K562 (cell line): ENCODE measurements around the gene B4GALT1. TPM values are rescaled to one million over a fixed set of nuclear protein-coding genes. Genes with fewer than 3 reads are reported as not detected.

Experiments used
- ATAC-seq: fragments of 200-7000 bp; cut with Tn5 transposase; 3 replicates; pipeline ENCODE4 v1.9.1; 2020; ENCODE audit warnings: moderate library complexity
- BruUV-seq: library from RNA; stranded (reverse); fragments of 400-500 nt; replicated peaks from 2 replicates; lab custom pipeline; 2021; lab: Mats Ljungman, UMichigan
- CTCF ChIA-PET: fragments of 300-600 bp; formaldehyde crosslinking; extraction: SDS; loops from one replicate; lab custom pipeline; 2021; ENCODE audit warnings: low intra/inter-chr PET ratio; lab: Yijun Ruan, JAX
- POLR2A ChIA-PET: fragments of 300-600, 350-650 bp; sonication (Branson Sonifier 250); formaldehyde crosslinking; extraction: SDS; loops from one replicate; lab custom pipeline; 2021; ENCODE audit warnings: antibody characterized with exemption, inconsistent platforms; lab: Yijun Ruan, JAX
- DNase-seq, 4 experiments: peaks; one replicate each; pipeline versions ENCODE4 v3.0.0 to v3.0.0-alpha.2; 2011 to 2018; ENCODE audit warnings: low spot score in 3 of 4, mixed read lengths in 3 of 4; ENCODE audit errors: extremely low read depth in 1 of 4
- FAIRE-seq: peaks from 2 replicates; lab custom pipeline; 2011; peaks lifted over from hg19 to GRCh38; lab: Jason Lieb, UNC
- H2AFZ ChIP-seq: 2 replicates; pipeline ENCODE4 v1.6.0; 2011; ENCODE audit warnings: low read depth, low read length, control low read depth, inconsistent platforms
- H3K27ac ChIP-seq: fragments of 200-600 bp; 3 replicates; pipeline ENCODE4 v1.8.0; 2011; ENCODE audit warnings: low read depth, mild to moderate bottlenecking, control low read depth, inconsistent platforms, low read length, moderate library complexity, mixed read lengths; ENCODE audit errors: extremely low read depth
- H3K27me3 ChIP-seq, 2 experiments: fragments of 300-600 bp in 1 of 2; 2 replicates in 1 of 2; 3 replicates in 1 of 2; pipeline versions ENCODE4 v1.6.0 to v1.8.0; 2011; ENCODE audit warnings: inconsistent platforms in 2 of 2, low read length in 2 of 2, mild to moderate bottlenecking in 1 of 2, mixed read lengths in 1 of 2, moderate library complexity in 1 of 2; ENCODE audit not compliant: control insufficient read depth in 2 of 2, insufficient read depth in 2 of 2
- H3K36me3 ChIP-seq: fragments of 300-600 bp; 3 replicates; pipeline ENCODE4 v1.8.0; 2011; ENCODE audit warnings: mild to moderate bottlenecking, low read length, inconsistent platforms; ENCODE audit not compliant: control insufficient read depth, insufficient read depth
- H3K4me1 ChIP-seq, 2 experiments: fragments of 200-600 bp in 1 of 2; replicated peaks in 1 of 2; 2 replicates in 1 of 2; 3 replicates in 1 of 2; pipeline versions ENCODE4 v1.5.1 to v1.8.0; 2011; ENCODE audit warnings: inconsistent platforms in 2 of 2, low read length in 2 of 2, mild to moderate bottlenecking in 1 of 2, mixed read lengths in 1 of 2, moderate library complexity in 1 of 2; ENCODE audit not compliant: control insufficient read depth in 2 of 2, insufficient read depth in 2 of 2
- H3K4me2 ChIP-seq: 2 replicates; pipeline ENCODE4 v1.6.1; 2011; ENCODE audit warnings: low read length, control low read depth, inconsistent platforms, mixed read lengths; ENCODE audit not compliant: insufficient read depth
- H3K4me3 ChIP-seq: fragments of 200-600 bp; sonication (generic), shearing (Covaris generic); 2 replicates; pipeline ENCODE4 v1.5.1; 2016; ENCODE audit warnings: control low read depth, inconsistent platforms
- H3K79me2 ChIP-seq: fragments of 200-600 bp; 3 replicates; pipeline ENCODE4 v1.8.0; 2011; ENCODE audit warnings: low read length, inconsistent platforms; ENCODE audit not compliant: control insufficient read depth, insufficient read depth
- H3K9ac ChIP-seq, 2 experiments: 2 replicates each; pipeline versions ENCODE4 v1.6.0 to v1.6.1; 2011; ENCODE audit warnings: low read depth in 2 of 2, low read length in 2 of 2, control low read depth in 1 of 2, inconsistent platforms in 1 of 2, mild to moderate bottlenecking in 1 of 2, mixed read lengths in 1 of 2; ENCODE audit not compliant: insufficient read depth in 1 of 2
- H3K9me1 ChIP-seq: one replicate; pipeline ENCODE4 v1.6.0; 2011; ENCODE audit warnings: inconsistent platforms, mild to moderate bottlenecking, low read length, moderate library complexity; ENCODE audit not compliant: control insufficient read depth, insufficient read depth
- H3K9me3 ChIP-seq: replicated peaks from 2 replicates; pipeline ENCODE4 v1.5.1; 2011; ENCODE audit warnings: low read depth, low read length, inconsistent platforms; ENCODE audit not compliant: control insufficient read depth, insufficient read depth
- H4K20me1 ChIP-seq: replicated peaks from 2 replicates; pipeline ENCODE4 v1.6.1; 2011; ENCODE audit warnings: low read length, inconsistent platforms, mixed read lengths; ENCODE audit not compliant: control insufficient read depth, insufficient read depth
- BRD9 ChIP-seq: fragments of 450-650 bp; IDR thresholded peaks from 2 replicates; pipeline ENCODE4 v1.6.1; 2018; ENCODE audit warnings: low read depth; ENCODE audit not compliant: partially characterized antibody
- DDX20 ChIP-seq: fragments of 450-650 bp; IDR thresholded peaks from 2 replicates; pipeline ENCODE4 v1.6.1; 2016; ENCODE audit warnings: missing genetic modification characterization, low read depth, mild to moderate bottlenecking, missing compliant biosample characterization, moderate library complexity
- EWSR1 ChIP-seq: fragments of 450-650 bp; IDR thresholded peaks from 2 replicates; pipeline ENCODE4 v1.6.1; 2018; ENCODE audit warnings: borderline replicate concordance, mild to moderate bottlenecking, low read depth, moderate library complexity; ENCODE audit not compliant: partially characterized antibody
- FOXP1 ChIP-seq: sonication (generic); formaldehyde crosslinking; IDR thresholded peaks from 2 replicates; pipeline ENCODE4 v1.8.0; 2022; ENCODE audit warnings: mild to moderate bottlenecking, missing genetic modification reagents
- GTF2A2 ChIP-seq: IDR thresholded peaks from 2 replicates; pipeline ENCODE4 v1.6.1; 2016; ENCODE audit warnings: mild to moderate bottlenecking, missing genetic modification characterization, missing compliant biosample characterization
- KLF6 ChIP-seq: fragments of 250-450 bp; sonication (Bioruptor Pico); IDR thresholded peaks from 2 replicates; pipeline ENCODE4 v1.4.0; 2020; ENCODE audit warnings: mild to moderate bottlenecking, moderate library complexity, borderline replicate concordance
- SMAD2 ChIP-seq: fragments of 150-350 bp; IDR thresholded peaks from 2 replicates; pipeline ENCODE4 v1.6.1; 2014; ENCODE audit warnings: low read depth, mild to moderate bottlenecking, low read length
- TCF3 ChIP-seq: sonication (generic); formaldehyde crosslinking; IDR thresholded peaks from 2 replicates; pipeline ENCODE4 v1.4.0; 2020; ENCODE audit warnings: mild to moderate bottlenecking, missing genetic modification reagents
- TGIF2 ChIP-seq: sonication (generic); formaldehyde crosslinking; IDR thresholded peaks from 2 replicates; pipeline ENCODE4 v1.8.1; 2022; ENCODE audit warnings: mild to moderate bottlenecking, missing genetic modification reagents, moderate library complexity
- TRIM24 ChIP-seq, 2 experiments: fragments of 450-650 bp; IDR thresholded peaks; 2 replicates each; pipeline ENCODE4 v1.6.1; 2016
- TRIM28 ChIP-seq: fragments of 450-650 bp; IDR thresholded peaks from 2 replicates; pipeline ENCODE4 v1.6.1; 2017
- WHSC1 ChIP-seq: IDR thresholded peaks from one replicate; pipeline ENCODE4 v1.6.1; 2012; ENCODE audit warnings: low read length, control low read depth, inconsistent platforms
- ZBTB1 ChIP-seq: sonication (generic); formaldehyde crosslinking; IDR thresholded peaks from 2 replicates; pipeline ENCODE4 v1.8.1; 2023; ENCODE audit warnings: missing genetic modification reagents, low read depth, mild to moderate bottlenecking, borderline replicate concordance
- ZEB2 ChIP-seq: fragments of 450-650 bp; IDR thresholded peaks from 2 replicates; pipeline ENCODE4 v1.6.1; 2016
- ZNF512 ChIP-seq: IDR thresholded peaks from 2 replicates; pipeline ENCODE4 v1.6.1; 2016; ENCODE audit warnings: missing genetic modification characterization, missing compliant biosample characterization
- ZNF584 ChIP-seq: fragments of 200-800 bp; sonication (Bioruptor generic); IDR thresholded peaks from 2 replicates; pipeline ENCODE4 v1.6.1; 2016; ENCODE audit warnings: low read depth, mild to moderate bottlenecking, missing genetic modification characterization, missing compliant biosample characterization
- WGBS: fragments of 100-300 bp; shearing (Covaris generic); methylation state at CpG from one replicate; pipeline ENCODE4 v1.1.6; 2016; ENCODE audit warnings: low coverage, mixed read lengths; ENCODE audit not compliant: insufficient coverage; ENCODE audit errors: missing lambda C conversion rate; 5-methylcytosine and 5-hydroxymethylcytosine counted together
- in situ Hi-C: fragments of 300-500 bp; cut with MboI; formaldehyde crosslinking; loops from 4 replicates; pipeline ENCODE4 v1.15.0; 2018; ENCODE audit warnings: inconsistent platforms, mixed read lengths
- intact Hi-C: fragments of 100-400 bp; cut with micrococcal nuclease; formaldehyde crosslinking; loops from 2 replicates; pipeline ENCODE4 v1.14.2; 2022
- polyA plus RNA-seq, 8 experiments: library from polyadenylated mRNA; depleted of rRNA in 4 of 8; stranded (reverse) in 5 of 8; unstranded in 3 of 8; fragments of >200 nt; fragmentation: Nextera tagmentation in 2 of 8; fragmentation: Illumina TruSeq in 1 of 8; extraction: Ambion mirVana in 2 of 8; extraction: Trizol in 1 of 8; gene quantifications; 2 replicates each; pipeline versions ENCODE4 v1.2.1 to v1.2.3, GENCODE V29; 2011 to 2014; ENCODE audit warnings: inconsistent platforms in 1 of 8, missing spikeins in 1 of 8
- total RNA-seq, 7 experiments: library from RNA; depleted of rRNA in 6 of 7; stranded (reverse); fragments of >200 nt in 6 of 7; fragmentation: Illumina TruSeq in 2 of 7; extraction: Trizol in 2 of 7; gene quantifications; 2 replicates each; pipeline versions ENCODE4 v1.2.1 to v1.2.3, GENCODE V29; 2011 to 2021; ENCODE audit warnings: low replicate concordance in 1 of 7
- TF ChIP-seq, protein P1 (sequence below): IDR thresholded peaks from 2 replicates; pipeline ENCODE4 v1.6.1; 2011; ENCODE audit warnings: borderline replicate concordance, low read depth, mild to moderate bottlenecking, moderate library complexity, low read length; ENCODE audit not compliant: insufficient read depth, poor library complexity, severe bottlenecking

B4GALT1 gene
- total and polyA plus RNA-seq, 9 of the 15 experiments (the other 6 are each of a cell fraction or from before 2014, with no cell fraction given): 4.1 to 26.8 (median 7.1) TPM

- TF ChIP-seq ZNF584 (CRISPR knock-in tag) (no peak), KLF6 (CRISPR knock-in tag) (no peak), TRIM28 (no peak), SMAD2 (no peak)
Observed at GRCh38 chr9:33146298-33146697, 20.8 kb downstream of the B4GALT1 start (continued).

- DNase-seq (no peak), ATAC-seq (no peak), FAIRE-seq (no peak)
- WGBS: 39% methylated on average over 3 of the region's 3 CpGs
- BruUV-seq: no TSS peak
- in situ Hi-C loops: no loop called here
- H4K20me1 ChIP-seq: peaks cover 15% of the 10 kb centered on the region
- no peaks in the 10 kb centered on the region for H3K27me3 ChIP-seq
- TF ChIP-seq WHSC1 (no peak), TGIF2 (CRISPR knock-in tag) (no peak), ZBTB1 (CRISPR knock-in tag) (no peak), BRD9 (no peak), EWSR1 (no peak), TRIM24 (IDR thresholded peaks at IDR 0.05) (no peak), FOXP1 (CRISPR knock-in tag) (no peak), GTF2A2 (no peak), DDX20 (tag) (no peak), ZEB2 (no peak), TCF3 (CRISPR knock-in tag) (no peak), ZNF512 (tag) (no peak)
- TF ChIP-seq, protein P1, sequence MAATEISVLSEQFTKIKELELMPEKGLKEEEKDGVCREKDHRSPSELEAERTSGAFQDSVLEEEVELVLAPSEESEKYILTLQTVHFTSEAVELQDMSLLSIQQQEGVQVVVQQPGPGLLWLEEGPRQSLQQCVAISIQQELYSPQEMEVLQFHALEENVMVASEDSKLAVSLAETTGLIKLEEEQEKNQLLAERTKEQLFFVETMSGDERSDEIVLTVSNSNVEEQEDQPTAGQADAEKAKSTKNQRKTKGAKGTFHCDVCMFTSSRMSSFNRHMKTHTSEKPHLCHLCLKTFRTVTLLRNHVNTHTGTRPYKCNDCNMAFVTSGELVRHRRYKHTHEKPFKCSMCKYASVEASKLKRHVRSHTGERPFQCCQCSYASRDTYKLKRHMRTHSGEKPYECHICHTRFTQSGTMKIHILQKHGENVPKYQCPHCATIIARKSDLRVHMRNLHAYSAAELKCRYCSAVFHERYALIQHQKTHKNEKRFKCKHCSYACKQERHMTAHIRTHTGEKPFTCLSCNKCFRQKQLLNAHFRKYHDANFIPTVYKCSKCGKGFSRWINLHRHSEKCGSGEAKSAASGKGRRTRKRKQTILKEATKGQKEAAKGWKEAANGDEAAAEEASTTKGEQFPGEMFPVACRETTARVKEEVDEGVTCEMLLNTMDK: no peak
- POLR2A ChIA-PET: interaction anchor here (0.5 to 1.9 kb wide), 4 partner anchors 10 to 76 kb away, joined by 3 to 7 read pairs (median 4); no protein-coding TSS in a partner anchor
- no peak overlapping the region for H3K4me2 ChIP-seq
- H3K9ac ChIP-seq: no peak overlapping the region
- no peaks in the 10 kb centered on the region for H3K9me3 ChIP-seq
- peaks cover 5 to 7% of the 10 kb centered on the region in 2 experiments; a peak in 3 of 5 replicates for H3K4me1 ChIP-seq
- H3K27ac ChIP-seq: no peak overlapping the region
- H3K79me2 ChIP-seq: peaks cover 46% of the 10 kb centered on the region
- CTCF ChIA-PET: no interaction called here
- H2AFZ ChIP-seq: no peak overlapping the region
- H3K36me3 ChIP-seq: no peaks in the 10 kb centered on the region
- intact Hi-C loops: no loop called here
- H3K4me3 ChIP-seq: no peak overlapping the region
- H3K9me1 ChIP-seq: no peaks in the 10 kb centered on the region
Observed at GRCh38 chr9:33144551-33144950, 22.6 kb downstream of the B4GALT1 start.
